ENCODE results near the gene ATRX.
"Not testable (repeated sequence)": the region's sequence is repeated elsewhere in the genome, so short reads cannot be mapped to it uniquely, and the experiment has no call there.

Gene ATRX

GRCh38 chrX:77785486-77786364 lies at the start of gene ATRX:
TSS of gene ATRX (minus strand) at chrX:77786216. CDS start at chrX:77786001, 215 bp downstream.
- DNase-seq, result peak; percentile 90

GRCh38 chrX:77831544-77831943 lies 45.5 kb upstream of the ATRX start:
- not testable (repeated sequence) for DNase-seq

- not testable (repeated sequence) for DNase-seq
Observed at GRCh38 chrX:77821989-77822388, 36.0 kb upstream of the ATRX start.

- no peak for DNase-seq
Observed at GRCh38 chrX:77820091-77820727, 34.2 kb upstream of the ATRX start.

- DNase-seq, result no peak
Observed at GRCh38 chrX:77814210-77814609, 28.2 kb upstream of the ATRX start.

GRCh38 chrX:77802201-77802600 lies 16.2 kb upstream of the ATRX start:
- DNase-seq, result no peak

- no peak for DNase-seq
Observed at GRCh38 chrX:77795124-77795523, 9.1 kb upstream of the ATRX start.

GRCh38 chrX:77793946-77794345 lies 7.9 kb upstream of the ATRX start:
- DNase-seq, result no peak

GRCh38 chrX:77788050-77788449 lies 2.0 kb upstream of the ATRX start:
- no peak for DNase-seq

GRCh38 chrX:77786365-77786680 lies 307 bp upstream of the ATRX start:
- DNase-seq, result peak; percentile 23

- no peak for DNase-seq
Observed at GRCh38 chrX:77779695-77780094, 6.3 kb downstream of the ATRX start.

GRCh38 chrX:77776659-77777058 lies 9.4 kb downstream of the ATRX start:
- peak; percentile 25 for DNase-seq

- no peak for DNase-seq
Observed at GRCh38 chrX:77771601-77772000, 14.4 kb downstream of the ATRX start.

- DNase-seq, result no peak
Observed at GRCh38 chrX:77768787-77769186, 17.2 kb downstream of the ATRX start.

GRCh38 chrX:77766212-77766611 lies 19.8 kb downstream of the ATRX start:
- DNase-seq, result not testable (repeated sequence)

GRCh38 chrX:77755561-77755960 lies 30.5 kb downstream of the ATRX start:
- no peak for DNase-seq

- not testable (repeated sequence) for DNase-seq
Observed at GRCh38 chrX:77753942-77754341, 32.1 kb downstream of the ATRX start.

GRCh38 chrX:77749695-77750094 lies 36.3 kb downstream of the ATRX start:
- DNase-seq, result no peak

GRCh38 chrX:77743720-77744119 lies 42.3 kb downstream of the ATRX start:
- DNase-seq, result peak; percentile 2

- DNase-seq, result no peak
Observed at GRCh38 chrX:77742788-77743476, 43.1 kb downstream of the ATRX start.

GRCh38 chrX:77740376-77740905 lies 45.6 kb downstream of the ATRX start:
- peak; percentile 37 for DNase-seq

GRCh38 chrX:77733342-77733741 lies 52.7 kb downstream of the ATRX start:
- DNase-seq, result no peak

GRCh38 chrX:77731821-77732419 lies 54.1 kb downstream of the ATRX start:
- DNase-seq, result no peak
